ENCODE results near the gene TRPM5.
A peak's percentile ranks its signal among the peaks of the same experiment; 100 is the strongest.
"Not testable (repeated sequence)": the region's sequence is repeated elsewhere in the genome, so short reads cannot be mapped to it uniquely, and the experiment has no call there.

Gene TRPM5

DNA sequence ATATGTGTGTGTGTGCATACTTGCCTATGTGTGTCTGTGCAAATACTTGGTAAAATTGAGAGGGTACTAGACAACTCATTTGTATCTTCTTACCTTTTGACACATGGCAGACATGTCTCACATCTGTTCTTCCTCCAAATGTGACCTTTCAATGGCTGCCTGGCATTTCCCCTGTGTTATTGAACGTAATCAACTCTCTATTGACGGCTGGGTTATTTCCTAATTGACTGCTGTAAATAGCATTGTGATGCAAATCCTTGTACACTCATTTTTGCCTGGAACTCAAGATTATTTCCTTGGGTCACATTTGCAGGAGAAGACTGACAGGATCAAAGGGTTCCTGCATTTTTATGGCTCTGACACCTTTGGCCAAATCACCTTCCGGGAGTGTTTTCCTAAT is 37.9 kb upstream of the TRPM5 start:
- ChIA-PET POLR2A (no interaction called here), CTCF (interaction anchor here (1.1 to 2.0 kb wide), 3 partner anchors 10 to 45 kb away, joined by 3 to 7 read pairs (median 3); no protein-coding TSS in a partner anchor)
- WGBS (ENCODE audit: insufficient coverage), result 88% methylated on average over 2 of the region's 3 CpGs

GRCh38 chr11:2481253-2481652 is 36.9 kb upstream of the TRPM5 start:
- peaks cover 0 to 16% (median 0%) of the 10 kb centered on the region in 5 experiments for H3K9me3 ChIP-seq (ENCODE audit: control extremely low read depth in 1 of 5, control insufficient read depth in 4 of 5, insufficient read depth in 2 of 5, low read depth in 1 of 5, low read length in 4 of 5)
- no peak overlapping the region for H3K27ac ChIP-seq (ENCODE audit: insufficient read depth in 1 of 2, low read depth in 1 of 2, low read length in 2 of 2, poor library complexity in 1 of 2, severe bottlenecking in 2 of 2)
- no peaks in the 10 kb centered on the region for H3K36me3 ChIP-seq (ENCODE audit: control insufficient read depth in 4 of 4, insufficient read depth in 4 of 4, low read length in 3 of 4)
- H3K4me3 ChIP-seq (ENCODE audit: control insufficient read depth in 1 of 7, extremely low read depth in 1 of 7, insufficient read depth in 4 of 7, low read depth in 2 of 7, low read length in 6 of 7), result peak overlapping the region in 5 of 7 experiments; percentile 8 to 60 (median 51)
- no peaks in the 10 kb centered on the region for H3K27me3 ChIP-seq (replicated peaks in 2 of 5; ENCODE audit: control insufficient read depth in 4 of 5, insufficient read depth in 5 of 5, low read length in 4 of 5)
- no peak for DNase-seq
- 11% methylated on average over 12 of the region's 14 CpGs for WGBS (ENCODE audit: insufficient coverage)
- peaks cover 0 to 27% (median 25%) of the 10 kb centered on the region in 4 experiments for H3K4me1 ChIP-seq (ENCODE audit: control extremely low read depth in 1 of 4, control insufficient read depth in 4 of 4, insufficient read depth in 4 of 4, low read length in 3 of 4)
- CTCF ChIA-PET, result interaction anchor here (1.0 to 2.0 kb wide), 6 partner anchors 11 to 48 kb away, joined by 3 to 7 read pairs (median 3); no protein-coding TSS in a partner anchor
- POLR2A ChIA-PET, result interaction anchor here (0.5 to 0.6 kb wide), 2 partner anchors 23 to 372 kb away, joined by 3 to 5 read pairs; no protein-coding TSS in a partner anchor

More for the DNA sequence above, 37.9 kb upstream of the TRPM5 start:
- no peaks in the 10 kb centered on the region for H3K27me3 ChIP-seq (replicated peaks in 2 of 5; ENCODE audit: control insufficient read depth in 4 of 5, insufficient read depth in 5 of 5, low read length in 4 of 5)
- no peak overlapping the region for H3K27ac ChIP-seq (ENCODE audit: insufficient read depth in 1 of 2, low read depth in 1 of 2, low read length in 2 of 2, poor library complexity in 1 of 2, severe bottlenecking in 2 of 2)
- peaks cover 0 to 27% (median 25%) of the 10 kb centered on the region in 4 experiments for H3K4me1 ChIP-seq (ENCODE audit: control extremely low read depth in 1 of 4, control insufficient read depth in 4 of 4, insufficient read depth in 4 of 4, low read length in 3 of 4)
- no peak for DNase-seq
- H3K36me3 ChIP-seq (ENCODE audit: control insufficient read depth in 4 of 4, insufficient read depth in 4 of 4, low read length in 3 of 4), result no peaks in the 10 kb centered on the region
- no peak overlapping the region for H3K4me3 ChIP-seq (ENCODE audit: control insufficient read depth in 1 of 7, extremely low read depth in 1 of 7, insufficient read depth in 4 of 7, low read depth in 2 of 7, low read length in 6 of 7)
- H3K9me3 ChIP-seq (ENCODE audit: control extremely low read depth in 1 of 5, control insufficient read depth in 4 of 5, insufficient read depth in 2 of 5, low read depth in 1 of 5, low read length in 4 of 5), result peaks cover 0 to 20% (median 9%) of the 10 kb centered on the region in 5 experiments

DNA sequence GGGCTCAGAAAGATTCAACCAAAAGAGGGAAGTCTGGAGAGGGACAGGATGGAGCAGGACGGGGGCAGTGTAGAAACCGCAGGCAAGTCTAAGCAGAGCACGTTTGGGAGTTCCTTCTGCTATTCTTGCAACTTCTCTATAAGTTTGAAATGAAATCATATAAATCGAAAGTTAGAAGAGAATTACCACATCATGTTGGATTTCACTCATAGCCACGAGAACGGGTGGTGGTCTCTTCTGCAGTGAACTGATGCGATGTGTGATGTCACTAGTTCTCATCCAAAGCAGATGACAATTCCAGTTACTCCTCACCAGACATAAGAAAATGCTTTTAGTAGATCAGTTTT is 36.5 kb upstream of the TRPM5 start:
- POLR2A ChIA-PET, result interaction anchor here (0.6 kb wide), 1 partner anchor 24 kb away, joined by 5 read pairs; no protein-coding TSS in a partner anchor
- no peaks in the 10 kb centered on the region for H3K36me3 ChIP-seq (ENCODE audit: control insufficient read depth in 4 of 4, insufficient read depth in 4 of 4, low read length in 3 of 4)
- no peak overlapping the region for H3K27ac ChIP-seq (ENCODE audit: insufficient read depth in 1 of 2, low read depth in 1 of 2, low read length in 2 of 2, poor library complexity in 1 of 2, severe bottlenecking in 2 of 2)
- H3K9me3 ChIP-seq (ENCODE audit: control extremely low read depth in 1 of 5, control insufficient read depth in 4 of 5, insufficient read depth in 2 of 5, low read depth in 1 of 5, low read length in 4 of 5), result peaks cover 0 to 16% (median 0%) of the 10 kb centered on the region in 5 experiments
- peak; percentile 70 to 93 (median 92) for DNase-seq
- CTCF ChIA-PET, result interaction anchor here (1.0 to 1.7 kb wide), 4 partner anchors 11 to 49 kb away, joined by 3 to 4 read pairs (median 3); no protein-coding TSS in a partner anchor
- H3K27me3 ChIP-seq (replicated peaks in 2 of 5; ENCODE audit: control insufficient read depth in 4 of 5, insufficient read depth in 5 of 5, low read length in 4 of 5), result no peaks in the 10 kb centered on the region
- H3K4me1 ChIP-seq (ENCODE audit: control extremely low read depth in 1 of 4, control insufficient read depth in 4 of 4, insufficient read depth in 4 of 4, low read length in 3 of 4), result peaks cover 0 to 27% (median 25%) of the 10 kb centered on the region in 4 experiments
- peak overlapping the region in 6 of 7 experiments; percentile 8 to 60 (median 50) for H3K4me3 ChIP-seq (ENCODE audit: control insufficient read depth in 1 of 7, extremely low read depth in 1 of 7, insufficient read depth in 4 of 7, low read depth in 2 of 7, low read length in 6 of 7)
- no CpG with 5 or more reads among the region's 7 CpGs for WGBS (ENCODE audit: insufficient coverage)

DNA sequence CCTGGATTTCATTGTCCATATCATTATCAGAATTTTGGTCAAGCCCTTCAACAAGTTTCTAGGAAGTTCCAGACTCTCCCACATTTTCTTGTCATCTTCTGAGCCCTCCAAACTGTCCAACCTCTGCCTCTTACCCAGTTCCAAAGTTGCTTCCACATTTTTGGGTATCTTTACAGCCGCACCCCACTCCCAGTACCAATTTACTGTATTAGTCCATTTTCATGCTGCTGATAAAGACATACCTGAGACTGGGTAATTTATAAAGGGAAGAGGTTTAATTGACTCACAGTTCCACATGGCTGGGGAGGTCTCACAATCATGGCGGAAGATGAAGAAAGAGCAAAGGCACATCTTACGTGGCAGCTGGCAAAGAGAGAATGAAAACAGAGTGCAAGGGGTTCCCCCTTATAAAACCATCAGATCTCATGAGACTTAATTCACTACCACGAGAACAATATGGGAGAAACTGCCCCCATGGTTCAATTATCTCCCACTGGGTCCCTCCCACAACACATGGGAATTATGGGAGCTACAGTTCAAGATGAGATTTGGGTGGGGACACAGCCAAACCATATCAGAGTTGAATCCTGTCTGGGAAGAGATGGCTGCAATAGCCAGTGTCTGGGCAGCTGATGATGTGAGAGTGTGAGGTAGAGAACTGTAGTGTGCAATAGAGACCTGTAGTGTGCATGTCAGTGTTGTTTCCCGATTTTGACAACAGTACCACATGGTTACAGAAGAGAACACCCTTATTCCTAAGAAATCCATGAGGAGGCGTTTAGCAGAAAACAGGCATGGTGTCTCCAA is 36.0 kb upstream of the TRPM5 start:
- 0% methylated on average over 2 of the region's 6 CpGs for WGBS (ENCODE audit: insufficient coverage)
- not testable (repeated sequence) for H3K27ac ChIP-seq (ENCODE audit: insufficient read depth in 1 of 2, low read depth in 1 of 2, low read length in 2 of 2, poor library complexity in 1 of 2, severe bottlenecking in 2 of 2)
- CTCF ChIA-PET, result interaction anchor here (0.8 to 1.7 kb wide), 4 partner anchors 11 to 51 kb away, joined by 3 to 4 read pairs (median 3); no protein-coding TSS in a partner anchor

DNA sequence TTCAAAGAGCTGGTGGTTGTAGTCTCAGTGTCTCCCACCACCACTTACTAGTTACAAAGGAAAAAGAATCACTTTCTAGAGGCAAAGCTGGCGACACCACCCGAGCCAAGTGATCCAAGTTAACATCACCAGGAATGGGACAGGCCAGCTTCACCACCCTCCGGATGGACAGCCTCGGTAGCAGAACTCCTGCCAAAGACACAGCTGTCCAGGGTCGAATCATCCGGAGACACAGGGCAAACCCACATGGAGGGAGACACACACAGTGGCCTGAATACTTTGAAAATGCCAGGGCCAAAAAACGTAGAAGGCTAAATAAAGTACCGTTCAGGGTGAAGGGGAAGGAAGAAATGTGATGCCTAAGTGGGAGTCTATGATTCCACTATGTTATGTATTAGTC is 33.6 kb upstream of the TRPM5 start:
- ChIA-PET POLR2A (no interaction called here), CTCF (interaction anchor here (0.7 to 0.8 kb wide), 2 partner anchors 22 to 58 kb away, joined by 3 read pairs; no protein-coding TSS in a partner anchor)
- H3K27ac ChIP-seq (ENCODE audit: insufficient read depth in 1 of 2, low read depth in 1 of 2, low read length in 2 of 2, poor library complexity in 1 of 2, severe bottlenecking in 2 of 2), result no peak overlapping the region
- no peak for DNase-seq
- no peak overlapping the region for H3K4me3 ChIP-seq (ENCODE audit: control insufficient read depth in 1 of 7, extremely low read depth in 1 of 7, insufficient read depth in 4 of 7, low read depth in 2 of 7, low read length in 6 of 7)
- WGBS (ENCODE audit: insufficient coverage), result 97% methylated on average over 6 of the region's 8 CpGs
- peaks cover 1 to 35% (median 25%) of the 10 kb centered on the region in 4 experiments for H3K4me1 ChIP-seq (ENCODE audit: control extremely low read depth in 1 of 4, control insufficient read depth in 4 of 4, insufficient read depth in 4 of 4, low read length in 3 of 4)
- H3K9me3 ChIP-seq (ENCODE audit: control extremely low read depth in 1 of 5, control insufficient read depth in 4 of 5, insufficient read depth in 2 of 5, low read depth in 1 of 5, low read length in 4 of 5), result peaks cover 0 to 13% (median 0%) of the 10 kb centered on the region in 5 experiments
- H3K27me3 ChIP-seq (replicated peaks in 2 of 5; ENCODE audit: control insufficient read depth in 4 of 5, insufficient read depth in 5 of 5, low read length in 4 of 5), result no peaks in the 10 kb centered on the region
- no peaks in the 10 kb centered on the region for H3K36me3 ChIP-seq (ENCODE audit: control insufficient read depth in 4 of 4, insufficient read depth in 4 of 4, low read length in 3 of 4)

More for the DNA sequence above, 36.0 kb upstream of the TRPM5 start:
- H3K27me3 ChIP-seq (replicated peaks in 2 of 5; ENCODE audit: control insufficient read depth in 4 of 5, insufficient read depth in 5 of 5, low read length in 4 of 5); H3K36me3 ChIP-seq (ENCODE audit: control insufficient read depth in 4 of 4, insufficient read depth in 4 of 4, low read length in 3 of 4): not testable (repeated sequence)
- H3K4me1 ChIP-seq (ENCODE audit: control extremely low read depth in 1 of 4, control insufficient read depth in 4 of 4, insufficient read depth in 4 of 4, low read length in 3 of 4), result peaks cover under 1 to 29% (median 26%) of the 10 kb centered on the region in 4 experiments
- peak in 2 of 3 donors; percentile 34 to 40 for DNase-seq
- POLR2A ChIA-PET, result interaction anchor here (0.6 kb wide), 1 partner anchor 24 kb away, joined by 5 read pairs; no protein-coding TSS in a partner anchor
- H3K9me3 ChIP-seq (ENCODE audit: control extremely low read depth in 1 of 5, control insufficient read depth in 4 of 5, insufficient read depth in 2 of 5, low read depth in 1 of 5, low read length in 4 of 5), result peaks cover 0 to 13% (median 0%) of the 10 kb centered on the region in 5 experiments
- H3K4me3 ChIP-seq (ENCODE audit: control insufficient read depth in 1 of 7, extremely low read depth in 1 of 7, insufficient read depth in 4 of 7, low read depth in 2 of 7, low read length in 6 of 7), result peak overlapping the region in 4 of 7 experiments; percentile 39 to 60 (median 52)

- CTCF ChIA-PET, result interaction anchor here (0.7 to 1.2 kb wide), 3 partner anchors 22 to 58 kb away, joined by 3 read pairs; no protein-coding TSS in a partner anchor
- 100% methylated on average over 3 of the region's 3 CpGs for WGBS (ENCODE audit: insufficient coverage)
- Histone ChIP-seq H3K36me3 (ENCODE audit: control insufficient read depth in 4 of 4, insufficient read depth in 4 of 4, low read length in 3 of 4) (no peaks in the 10 kb centered on the region), H3K27ac (ENCODE audit: insufficient read depth in 1 of 2, low read depth in 1 of 2, low read length in 2 of 2, poor library complexity in 1 of 2, severe bottlenecking in 2 of 2) (no peak overlapping the region), H3K4me1 (ENCODE audit: control extremely low read depth in 1 of 4, control insufficient read depth in 4 of 4, insufficient read depth in 4 of 4, low read length in 3 of 4) (peaks cover 1 to 28% (median 18%) of the 10 kb centered on the region in 4 experiments), H3K27me3 (replicated peaks in 2 of 5; ENCODE audit: control insufficient read depth in 4 of 5, insufficient read depth in 5 of 5, low read length in 4 of 5) (no peaks in the 10 kb centered on the region), H3K4me3 (ENCODE audit: control insufficient read depth in 1 of 7, extremely low read depth in 1 of 7, insufficient read depth in 4 of 7, low read depth in 2 of 7, low read length in 6 of 7) (no peak overlapping the region), H3K9me3 (ENCODE audit: control extremely low read depth in 1 of 5, control insufficient read depth in 4 of 5, insufficient read depth in 2 of 5, low read depth in 1 of 5, low read length in 4 of 5) (peaks cover 0 to 13% (median 0%) of the 10 kb centered on the region in 5 experiments)
- POLR2A ChIA-PET, result no interaction called here
- DNase-seq, result no peak
Observed at GRCh38 chr11:2477254-2477653, 32.9 kb upstream of the TRPM5 start.

Measured in common myeloid progenitor, CD34-positive (primary cell).